ENCODE results near the gene SMAD2. TPM values are rescaled to one million over a fixed set of nuclear protein-coding genes. Genes with fewer than 3 reads are reported as not detected.
"Not testable (repeated sequence)": the region's sequence is repeated elsewhere in the genome, so short reads cannot be mapped to it uniquely, and the experiment has no call there.

Gene SMAD2
- total and polyA plus RNA-seq, 2 experiments from 2014 or later = 58.5 to 108 TPM

GRCh38 chr18:47829831-47830230, 100.6 kb downstream of the SMAD2 start:
- Histone ChIP-seq H4K20me1 (ENCODE audit: insufficient read depth, poor library complexity, severe bottlenecking) (no peaks in the 10 kb centered on the region), H3K79me2 (no peaks in the 10 kb centered on the region), H3K27ac (no peak overlapping the region), H3K9me3 (ENCODE audit: low read depth) (no peaks in the 10 kb centered on the region), H3K4me3 (no peak overlapping the region), H3K27me3 (no peaks in the 10 kb centered on the region), H2AFZ (no peak overlapping the region), H3K4me2 (no peak overlapping the region), H3K9me2 (replicated peaks; ENCODE audit: insufficient read depth) (no peaks in the 10 kb centered on the region), H3K4me1 (ENCODE audit: insufficient read depth) (no peaks in the 10 kb centered on the region), H3K36me3 (replicated peaks; ENCODE audit: insufficient read depth, low read depth) (no peaks in the 10 kb centered on the region)
- no peak for DNase-seq (ENCODE audit: low spot score)
- TF ChIP-seq CTCF (IDR thresholded peaks at IDR 0.05; ENCODE audit: poor library complexity) (no peak), EZH2 (IDR thresholded peaks at IDR 0.05; ENCODE audit: borderline replicate concordance) (no peak), EZH2phosphoT487 (IDR thresholded peaks at IDR 0.05; ENCODE audit: low read depth, severe bottlenecking, unreplicated experiment) (no peak)
- WGBS (ENCODE audit: low lambda C conversion rate, missing lambda C conversion rate) = 71% methylated on average over 3 of the region's 3 CpGs

- H3K9me2 ChIP-seq (replicated peaks; ENCODE audit: insufficient read depth); H3K4me1 ChIP-seq (ENCODE audit: insufficient read depth); H3K36me3 ChIP-seq (replicated peaks; ENCODE audit: insufficient read depth, low read depth); H2AFZ ChIP-seq; H3K27ac ChIP-seq; DNase-seq (ENCODE audit: low spot score); H3K9me3 ChIP-seq (ENCODE audit: low read depth); H3K27me3 ChIP-seq; H3K4me2 ChIP-seq; H3K79me2 ChIP-seq; H3K4me3 ChIP-seq; H4K20me1 ChIP-seq (ENCODE audit: insufficient read depth, poor library complexity, severe bottlenecking): not testable (repeated sequence)
- no CpG with 5 or more reads among the region's 34 CpGs for WGBS (ENCODE audit: low lambda C conversion rate, missing lambda C conversion rate)
These were observed 102.4 kb downstream of the SMAD2 start for GRCh38 chr18:47828031-47828430.

- H3K27me3 ChIP-seq = no peaks in the 10 kb centered on the region
- H3K9me3 ChIP-seq (ENCODE audit: low read depth) = no peaks in the 10 kb centered on the region
- TF ChIP-seq EZH2 (IDR thresholded peaks at IDR 0.05; ENCODE audit: borderline replicate concordance) = no peak
- TF ChIP-seq EZH2phosphoT487 (IDR thresholded peaks at IDR 0.05; ENCODE audit: low read depth, severe bottlenecking, unreplicated experiment) = no peak
- no peak for TF ChIP-seq CTCF (IDR thresholded peaks at IDR 0.05; ENCODE audit: poor library complexity)
- no peaks in the 10 kb centered on the region for H4K20me1 ChIP-seq (ENCODE audit: insufficient read depth, poor library complexity, severe bottlenecking)
- H3K9me2 ChIP-seq (replicated peaks; ENCODE audit: insufficient read depth) = no peaks in the 10 kb centered on the region
- H3K4me2 ChIP-seq = no peak overlapping the region
- no peaks in the 10 kb centered on the region for H3K36me3 ChIP-seq (replicated peaks; ENCODE audit: insufficient read depth, low read depth)
- H3K4me1 ChIP-seq (ENCODE audit: insufficient read depth) = no peaks in the 10 kb centered on the region
- no peak overlapping the region for H3K4me3 ChIP-seq
- WGBS (ENCODE audit: low lambda C conversion rate, missing lambda C conversion rate) = 59% methylated on average over 5 of the region's 5 CpGs
- H3K27ac ChIP-seq = no peak overlapping the region
- H2AFZ ChIP-seq = no peak overlapping the region
- no peaks in the 10 kb centered on the region for H3K79me2 ChIP-seq
- no peak for DNase-seq (ENCODE audit: low spot score)
These were observed 104.0 kb downstream of the SMAD2 start for GRCh38 chr18:47826157-47827074.

- Histone ChIP-seq H3K9me3 (ENCODE audit: low read depth) (no peaks in the 10 kb centered on the region), H3K9me2 (replicated peaks; ENCODE audit: insufficient read depth) (no peaks in the 10 kb centered on the region), H3K36me3 (replicated peaks; ENCODE audit: insufficient read depth, low read depth) (no peaks in the 10 kb centered on the region), H3K27ac (peak overlapping the region; percentile 54), H3K79me2 (no peaks in the 10 kb centered on the region), H3K27me3 (no peaks in the 10 kb centered on the region), H4K20me1 (ENCODE audit: insufficient read depth, poor library complexity, severe bottlenecking) (no peaks in the 10 kb centered on the region), H3K4me1 (ENCODE audit: insufficient read depth) (no peaks in the 10 kb centered on the region), H2AFZ (no peak overlapping the region), H3K4me2 (no peak overlapping the region), H3K4me3 (no peak overlapping the region)
- 81% methylated on average over 3 of the region's 3 CpGs for WGBS (ENCODE audit: low lambda C conversion rate, missing lambda C conversion rate)
- TF ChIP-seq EZH2 (IDR thresholded peaks at IDR 0.05; ENCODE audit: borderline replicate concordance) = no peak
- no peak for TF ChIP-seq CTCF (IDR thresholded peaks at IDR 0.05; ENCODE audit: poor library complexity)
- TF ChIP-seq EZH2phosphoT487 (IDR thresholded peaks at IDR 0.05; ENCODE audit: low read depth, severe bottlenecking, unreplicated experiment) = no peak
- no peak for DNase-seq (ENCODE audit: low spot score)
These were observed 109.1 kb downstream of the SMAD2 start for GRCh38 chr18:47821314-47821713.
